ENCODE data around the gene AQP9. TPM values are rescaled to one million over a fixed set of nuclear protein-coding genes. Genes with fewer than 3 reads are reported as not detected.
"Not testable (repeated sequence)": the region's sequence is repeated elsewhere in the genome, so short reads cannot be mapped to it uniquely, and the experiment has no call there.

AQP9 gene
- total RNA-seq, 2 donors from 2014 or later = 1.6 to 2.9 TPM

DNA sequence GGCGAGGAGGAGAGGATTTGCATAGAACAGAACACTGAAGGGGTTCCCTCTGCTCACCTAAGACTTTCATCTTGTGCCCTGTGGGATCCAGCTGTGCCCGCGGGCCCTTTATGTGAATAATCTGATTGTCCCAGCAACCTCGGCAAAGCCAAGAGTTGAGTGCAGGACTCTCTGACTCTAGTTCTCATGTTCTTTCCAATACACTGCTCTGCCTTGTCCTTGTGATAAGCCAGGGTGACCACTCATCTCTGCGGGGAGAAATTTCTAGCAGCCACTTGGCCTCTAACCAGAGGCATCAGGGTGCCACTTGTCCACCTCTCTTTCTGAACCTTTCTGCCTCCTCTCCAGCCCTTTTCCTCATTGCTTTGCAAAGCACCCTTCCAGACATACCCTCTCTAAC, 31.8 kb downstream of the AQP9 start:
- ATAC-seq (no peak), DNase-seq (no peak)
- intact Hi-C loops (cut with DNase I) = no loop called here

DNA sequence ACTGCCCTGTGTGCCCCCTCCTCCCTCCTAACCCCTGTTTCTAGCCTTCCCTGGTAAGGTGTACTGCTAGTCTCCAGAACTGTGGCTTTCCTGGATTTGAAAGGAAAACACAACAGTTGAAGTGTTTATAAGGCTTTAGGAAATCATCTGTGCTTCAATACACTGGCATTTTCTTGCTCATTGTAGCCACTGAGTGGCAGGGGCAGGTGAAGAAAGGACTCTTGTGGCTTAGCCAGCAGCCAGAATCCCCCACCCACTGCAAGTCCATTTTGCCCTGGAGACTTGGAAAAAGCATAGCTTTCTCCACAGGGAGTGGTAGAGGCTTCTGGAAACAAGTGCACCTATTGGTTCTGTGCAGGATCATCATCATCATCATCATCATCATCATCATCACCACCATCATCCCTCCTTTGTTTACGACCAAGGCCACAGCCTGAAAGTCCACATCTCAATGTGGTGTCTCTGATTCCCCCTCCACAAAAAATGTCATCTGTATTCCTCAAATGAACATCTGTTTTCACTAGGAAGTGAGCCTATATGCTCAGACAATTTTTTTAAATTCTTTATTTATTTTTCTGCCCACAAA, 33.4 kb downstream of the AQP9 start:
- DNase-seq (no peak), ATAC-seq (no peak)
- intact Hi-C loops (cut with DNase I) = no loop called here

DNA sequence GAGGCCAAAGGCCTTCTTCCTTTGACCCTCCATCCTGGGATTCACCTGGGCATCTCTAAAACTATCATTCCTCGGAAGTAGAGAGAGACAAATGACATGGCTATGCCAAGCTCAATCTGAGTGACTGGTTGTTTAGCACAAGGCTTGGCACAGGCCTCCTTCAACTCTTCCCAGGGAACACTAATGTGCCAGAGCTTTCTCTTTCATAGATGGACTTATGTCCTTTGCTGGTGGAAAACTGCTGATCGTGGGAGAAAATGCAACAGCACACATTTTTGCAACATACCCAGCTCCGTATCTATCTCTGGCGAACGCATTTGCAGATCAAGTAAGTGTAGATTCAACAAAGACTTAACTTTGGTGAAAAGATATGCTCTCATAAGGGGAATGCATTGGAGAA, 36.5 kb downstream of the AQP9 start:
- intact Hi-C loops (cut with DNase I) = no loop called here
- ATAC-seq = no peak
- DNase-seq = no peak

DNA sequence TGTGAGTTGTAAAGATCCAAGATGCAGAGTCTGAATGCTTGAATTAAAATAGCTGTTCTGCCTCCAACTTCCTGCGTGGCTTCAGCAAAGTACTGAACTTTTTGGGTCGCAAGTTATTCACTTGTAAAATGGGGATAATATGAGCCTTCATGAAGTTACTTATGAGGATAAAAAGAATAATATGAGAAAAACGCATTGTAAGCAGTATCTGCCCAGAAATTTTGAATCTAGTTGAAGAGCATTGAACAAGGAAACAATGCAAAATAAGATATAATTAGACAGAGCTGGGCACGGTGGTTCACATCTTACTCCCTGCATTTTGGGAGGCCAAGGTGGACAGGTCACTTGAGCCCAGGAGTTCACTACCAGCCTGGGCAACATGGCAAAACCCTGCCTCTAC, 37.8 kb downstream of the AQP9 start:
- DNase-seq (no peak), ATAC-seq (no peak)
- intact Hi-C loops (cut with DNase I) = no loop called here

DNA sequence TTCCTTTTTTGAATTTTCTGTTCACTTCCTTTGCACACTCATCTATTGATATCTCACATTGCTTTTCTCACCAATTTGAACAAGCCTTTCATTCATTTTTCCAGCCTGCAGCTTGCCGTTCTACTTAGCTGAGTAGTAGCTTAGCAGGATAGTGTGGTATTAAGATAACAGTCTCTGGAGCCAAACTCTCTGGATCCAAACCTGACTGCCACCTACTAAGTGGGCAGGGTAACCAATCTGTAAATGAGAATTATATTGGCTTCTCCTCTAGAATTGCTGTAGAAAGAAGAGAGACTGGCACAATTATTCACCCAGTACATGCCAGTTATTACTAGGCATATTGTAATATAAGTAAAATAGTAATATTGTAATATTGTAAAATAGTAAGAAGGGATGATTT, 40.5 kb downstream of the AQP9 start:
- ATAC-seq = no peak
- intact Hi-C loops (cut with DNase I) = no loop called here
- no peak for DNase-seq

DNA sequence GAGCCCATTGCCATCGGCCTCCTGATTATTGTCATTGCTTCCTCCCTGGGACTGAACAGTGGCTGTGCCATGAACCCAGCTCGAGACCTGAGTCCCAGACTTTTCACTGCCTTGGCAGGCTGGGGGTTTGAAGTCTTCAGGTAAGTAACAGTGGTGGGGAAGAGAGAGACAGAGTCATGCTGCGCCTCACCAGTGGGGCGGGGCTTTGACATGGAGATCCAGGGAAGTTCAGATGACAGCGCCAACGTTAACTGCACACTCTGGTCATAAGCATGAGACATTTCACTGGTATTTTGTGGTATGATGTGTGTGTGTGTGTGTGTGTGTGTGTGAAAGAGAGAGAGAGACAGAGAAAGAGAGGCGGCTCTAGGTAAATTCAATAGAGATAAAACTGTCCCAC, 41.0 kb downstream of the AQP9 start:
- ATAC-seq (no peak), DNase-seq (no peak)
- intact Hi-C loops (cut with DNase I) = no loop called here

DNA sequence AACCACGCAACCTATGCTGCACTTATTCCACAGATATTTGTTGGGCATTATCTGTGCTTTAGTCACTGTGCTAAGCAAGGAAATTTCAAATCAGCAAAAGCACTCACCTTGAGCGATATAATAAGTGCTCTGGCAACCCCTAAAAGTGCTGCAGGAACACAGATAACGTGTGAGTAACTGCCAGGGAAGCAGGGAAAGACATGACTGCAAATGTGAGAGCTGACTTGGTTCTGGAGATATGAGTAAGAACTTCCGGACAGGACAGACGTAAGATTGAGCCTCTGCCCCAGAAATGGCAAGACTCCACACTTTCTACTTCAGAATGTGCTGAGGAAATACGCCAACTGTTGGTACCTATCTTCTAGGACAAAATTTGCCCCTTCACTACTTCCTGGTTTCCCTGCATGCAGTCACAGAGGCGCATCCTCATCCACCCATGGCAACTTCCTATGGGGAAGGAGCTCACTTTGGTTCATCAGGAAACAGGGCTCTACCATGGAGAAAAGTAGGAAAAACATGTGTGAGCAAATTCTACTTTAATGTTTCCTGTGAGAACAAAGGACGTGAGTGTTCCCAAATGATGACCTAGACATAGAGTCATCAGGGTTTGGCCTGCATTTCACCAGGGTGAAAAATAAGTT, 41.7 kb downstream of the AQP9 start:
- DNase-seq (no peak), ATAC-seq (peak in 1 of 2 donors; percentile 48)
- intact Hi-C loops (cut with DNase I) = loop anchor here in 1 of 2 donors (5.0 to 10.0 kb wide), 5 partner anchors 65 to 448 kb away; no protein-coding TSS in a partner anchor

DNA sequence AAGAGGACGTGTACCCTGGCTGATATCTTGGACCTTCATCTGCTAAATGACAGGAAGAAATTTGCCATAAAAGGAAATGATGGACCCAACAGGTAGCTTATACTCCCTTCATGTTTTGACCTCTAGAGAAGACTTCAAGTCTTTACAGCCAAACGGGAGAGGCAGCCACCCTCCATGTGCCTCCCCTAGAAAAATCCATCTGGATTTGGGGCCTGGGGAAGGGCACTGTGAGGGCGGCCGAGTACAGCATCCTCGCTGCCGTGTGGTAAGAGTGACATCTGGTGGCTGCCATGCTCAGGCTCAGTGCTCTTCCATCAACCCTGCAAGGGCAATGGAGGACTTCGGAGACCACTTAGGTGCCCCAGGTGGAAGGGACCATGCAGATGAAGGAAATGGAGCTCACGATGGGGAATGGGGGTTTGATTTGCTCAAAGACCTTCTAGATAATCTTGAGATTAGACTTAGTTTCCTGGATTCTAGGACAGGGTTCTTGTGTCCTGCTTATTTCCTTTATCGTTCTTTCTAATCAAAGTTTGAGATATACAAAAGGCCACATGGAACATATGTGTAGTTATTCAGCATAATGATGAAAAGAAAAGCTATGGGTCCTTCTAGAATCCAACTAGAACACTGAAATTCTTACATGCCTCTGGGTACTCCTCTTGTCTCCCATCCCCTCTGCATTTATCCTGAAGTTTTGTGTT, 44.4 kb downstream of the AQP9 start:
- ATAC-seq = peak; percentile 91 to 92
- peak; percentile 55 for DNase-seq
- intact Hi-C loops (cut with DNase I) = loop anchor here in 1 of 2 donors (5.0 to 10.0 kb wide), 5 partner anchors 68 to 450 kb away; no protein-coding TSS in a partner anchor

DNA sequence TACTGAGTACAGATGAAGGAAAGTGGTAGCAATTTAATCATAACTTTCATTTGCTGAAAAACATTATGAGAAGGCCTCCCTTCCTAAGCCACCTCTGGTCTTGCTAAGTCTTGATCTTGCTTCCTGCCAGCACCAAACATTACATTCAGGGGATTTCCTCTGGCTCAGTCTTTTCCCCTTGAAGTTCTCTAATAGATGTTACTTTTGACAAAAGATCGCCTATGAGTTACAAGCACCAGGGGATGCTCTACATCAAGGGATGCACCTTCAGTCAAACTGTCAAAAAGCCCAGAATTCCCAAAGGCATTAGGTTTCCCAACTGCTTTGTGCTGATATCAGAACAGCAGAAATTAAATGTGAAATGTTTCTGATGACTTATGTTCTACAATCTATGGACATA, 47.3 kb downstream of the AQP9 start:
- ATAC-seq (no peak), DNase-seq (no peak)
- intact Hi-C loops (cut with DNase I) = loop anchor here in 1 of 2 donors (10.0 kb wide), 2 partner anchors 71 to 321 kb away; no protein-coding TSS in a partner anchor

DNA sequence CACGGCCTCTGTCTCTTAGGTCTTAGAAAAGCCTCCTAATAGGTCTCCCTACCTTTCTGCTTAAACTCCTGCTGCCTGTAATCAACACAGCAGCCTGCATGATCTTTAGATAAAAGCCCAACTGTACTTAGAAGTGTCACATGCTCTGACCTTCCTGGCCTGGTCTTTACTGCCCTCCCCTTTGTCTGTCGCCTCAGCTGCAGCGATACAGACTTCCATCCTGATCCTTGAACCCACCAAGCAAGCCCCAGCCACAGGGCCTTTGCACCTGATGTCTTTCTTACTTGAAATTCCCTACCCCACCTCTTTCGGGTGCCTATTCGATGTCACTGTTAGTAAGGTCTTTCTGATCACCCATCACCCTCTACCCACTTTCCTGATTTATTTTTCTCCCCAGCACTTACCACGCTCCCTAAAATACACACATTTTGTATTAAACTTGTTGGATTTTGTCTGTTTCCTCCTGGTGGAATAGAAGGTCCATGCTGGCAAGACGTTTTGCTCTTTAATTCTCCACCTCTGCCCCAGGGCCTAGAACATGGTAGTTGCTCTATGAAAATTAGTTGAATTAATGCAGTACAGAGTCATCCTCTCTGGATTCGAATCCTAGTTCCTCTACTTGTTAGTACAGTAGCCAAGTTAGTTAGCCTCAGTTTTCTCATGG, 51.1 kb downstream of the AQP9 start:
- intact Hi-C loops (cut with DNase I) = loop anchor here in 1 of 2 donors (10.0 kb wide), 2 partner anchors 74 to 324 kb away; no protein-coding TSS in a partner anchor
- DNase-seq = no peak
- no peak for ATAC-seq

DNA sequence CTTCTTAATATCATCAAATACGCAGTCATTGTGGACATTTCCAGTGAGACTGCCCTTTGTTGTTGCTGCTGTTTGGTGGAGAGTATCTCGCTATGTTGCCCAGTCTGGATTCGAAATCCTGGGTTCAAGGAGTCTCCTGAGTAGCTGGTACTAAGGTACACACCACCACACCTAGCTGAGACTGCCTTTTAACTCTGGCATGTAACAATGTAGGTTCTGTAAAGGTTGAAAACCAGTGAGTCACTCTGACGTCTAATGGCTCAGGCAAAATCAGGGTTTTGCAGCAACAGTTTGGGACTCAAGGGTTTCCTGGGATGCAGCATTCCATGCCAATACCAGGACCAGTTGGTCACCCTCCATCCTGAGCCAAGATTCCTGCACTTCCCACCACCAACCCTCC, 52.2 kb downstream of the AQP9 start:
- DNase-seq = no peak
- intact Hi-C loops (cut with DNase I) = no loop called here
- no peak for ATAC-seq

DNA sequence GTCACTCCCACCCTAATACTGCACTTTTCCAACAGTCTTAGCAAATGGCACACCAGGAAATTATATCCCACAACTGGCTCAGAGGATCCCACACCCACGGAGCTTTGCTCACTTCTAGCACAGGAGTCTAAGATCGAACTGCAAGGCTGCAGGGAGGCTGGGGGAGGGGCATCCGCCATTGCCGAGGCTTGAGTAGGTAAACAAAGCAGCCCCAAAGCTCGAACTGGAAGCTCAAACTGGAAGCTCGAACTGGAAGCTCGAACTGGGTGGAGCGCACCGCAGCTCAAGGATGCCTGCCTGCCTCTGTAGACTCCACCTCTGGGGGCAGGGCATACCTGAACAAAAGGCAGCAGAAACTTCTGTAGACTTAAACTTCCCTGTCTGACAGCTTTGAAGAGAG, 55.5 kb downstream of the AQP9 start:
- intact Hi-C loops (cut with DNase I); DNase-seq; ATAC-seq: not testable (repeated sequence)

DNA sequence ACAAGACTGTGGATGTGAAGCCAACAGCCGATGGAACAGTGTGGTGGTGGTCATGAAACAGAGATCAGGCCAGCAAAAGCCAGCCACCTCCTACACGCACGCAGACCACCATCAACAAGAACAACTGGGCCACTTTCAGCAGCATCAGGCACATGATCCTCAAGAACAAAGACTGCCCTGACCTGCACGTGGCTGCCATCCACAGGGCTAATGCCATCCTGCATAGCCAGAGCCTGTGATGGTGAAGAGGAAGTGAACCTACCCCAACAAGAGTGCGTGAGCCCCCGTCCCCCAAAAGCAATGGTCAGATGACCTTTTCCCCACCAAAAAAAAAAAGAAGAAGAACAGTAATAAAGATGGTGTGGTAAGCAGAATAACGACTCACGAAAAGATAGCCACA, 62.6 kb downstream of the AQP9 start:
- DNase-seq = no peak

DNA sequence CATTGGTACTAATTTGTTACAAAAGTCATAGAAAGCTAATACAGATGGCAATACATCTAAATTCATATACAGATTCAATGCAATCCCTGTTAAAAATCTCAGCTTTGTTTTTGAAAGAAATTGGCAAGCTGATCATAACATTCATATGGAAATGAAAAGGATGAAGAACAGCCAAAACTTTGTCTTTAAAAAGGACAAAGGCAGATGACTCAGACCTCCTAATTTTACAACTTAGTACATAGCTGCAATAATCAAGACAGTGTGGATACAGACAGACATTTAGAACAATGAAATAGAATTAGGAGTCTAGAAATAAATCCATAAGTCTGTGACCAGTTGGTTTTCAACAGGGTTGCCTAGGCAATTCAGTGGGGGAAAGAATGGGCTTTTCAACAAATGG, 63.3 kb downstream of the AQP9 start:
- intact Hi-C loops (cut with DNase I) = no loop called here
- DNase-seq = no peak

More for the DNA sequence above, 62.6 kb downstream of the AQP9 start:
- ATAC-seq = no peak
- intact Hi-C loops (cut with DNase I) = no loop called here

DNA sequence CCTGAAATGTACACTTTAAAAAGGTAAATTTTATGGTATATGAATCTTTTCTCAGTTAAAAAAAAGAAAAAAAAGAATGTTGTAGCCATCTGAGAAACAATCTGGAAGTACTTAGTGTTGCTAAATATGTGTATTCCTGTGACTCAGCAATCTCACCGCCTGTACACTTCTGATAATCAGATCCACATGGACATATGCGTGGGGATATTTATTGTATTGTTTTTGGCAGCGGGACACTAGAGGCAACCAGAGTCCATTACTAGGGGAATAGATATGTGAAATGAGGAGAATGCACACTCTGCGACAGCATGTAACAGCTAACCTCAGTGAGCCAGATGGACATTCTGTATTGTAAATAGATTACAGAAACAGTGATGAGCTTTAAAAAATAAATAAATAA, 65.4 kb downstream of the AQP9 start:
- peak in 1 of 2 donors; percentile 61 for ATAC-seq
- intact Hi-C loops (cut with DNase I) = no loop called here

More for the DNA sequence above, 63.3 kb downstream of the AQP9 start:
- ATAC-seq = no peak

DNA sequence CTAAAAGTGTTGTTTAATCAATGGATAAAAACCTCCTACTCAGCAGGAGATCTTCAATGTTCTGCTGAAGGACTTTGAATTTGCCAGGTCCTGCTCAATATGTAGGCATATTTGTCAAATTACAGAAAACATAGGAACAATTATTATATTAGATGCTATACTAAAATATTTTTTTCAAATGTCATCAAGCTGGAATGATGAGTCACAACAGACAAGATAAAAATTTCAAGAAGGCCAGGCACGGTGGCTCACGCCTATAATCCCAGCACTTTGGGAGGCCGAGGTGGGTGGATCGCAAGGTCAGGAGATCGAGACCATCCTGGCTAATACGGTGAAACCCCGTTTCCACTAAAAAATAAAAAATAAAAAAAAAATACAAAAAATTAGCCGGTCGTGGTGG, 68.0 kb downstream of the AQP9 start:
- DNase-seq (no peak), ATAC-seq (no peak)
- intact Hi-C loops (cut with DNase I) = no loop called here

More for the DNA sequence above, 65.4 kb downstream of the AQP9 start:
- no peak for DNase-seq

DNA sequence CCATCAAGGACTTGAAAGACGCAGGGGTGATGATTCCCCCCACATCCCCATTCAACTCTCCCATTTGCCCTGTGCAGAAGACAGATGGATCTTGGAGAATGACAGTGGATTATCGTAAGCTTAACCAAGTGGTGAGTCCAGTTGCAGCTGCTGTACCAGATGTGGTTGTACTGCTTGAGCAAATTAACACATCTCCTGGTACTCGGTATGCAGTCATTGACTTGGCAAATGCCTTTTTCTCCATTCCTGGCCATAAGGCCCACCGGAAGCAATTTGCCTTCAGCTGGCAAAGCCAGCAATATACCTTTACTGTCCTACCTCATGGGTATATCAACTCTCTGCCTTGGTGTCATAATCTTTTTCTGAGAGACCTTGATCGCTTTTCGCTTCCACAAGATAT, 70.0 kb downstream of the AQP9 start:
- intact Hi-C loops (cut with DNase I); ATAC-seq: not testable (repeated sequence)

DNA sequence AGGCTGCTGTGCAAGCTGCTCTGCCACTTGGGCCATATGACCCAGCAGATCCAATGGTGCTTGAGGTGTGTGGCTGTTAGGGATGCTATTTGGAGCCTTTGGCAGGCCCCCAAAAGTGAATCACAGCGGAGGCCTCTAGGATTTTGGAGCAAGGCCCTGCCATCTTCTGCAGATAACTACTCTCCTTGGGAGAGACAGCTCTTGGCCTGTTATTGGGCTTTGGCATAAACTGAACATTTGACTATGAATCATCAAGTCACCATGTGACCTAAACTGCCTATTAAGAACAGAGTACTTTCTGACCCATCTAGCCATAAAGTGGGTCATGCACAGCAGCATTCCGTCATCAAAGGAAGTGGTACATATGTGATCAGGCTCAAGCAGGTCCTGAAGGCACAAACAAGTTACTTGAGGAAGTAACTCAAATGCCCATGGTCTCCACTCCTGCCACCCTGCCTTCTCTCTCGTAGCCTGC, 70.9 kb downstream of the AQP9 start:
- ATAC-seq (peak; percentile 25 to 81), DNase-seq (peak; percentile 46)
- intact Hi-C loops (cut with DNase I) = not testable (repeated sequence)

More for the DNA sequence above, 70.0 kb downstream of the AQP9 start:
- DNase-seq = not testable (repeated sequence)

DNA sequence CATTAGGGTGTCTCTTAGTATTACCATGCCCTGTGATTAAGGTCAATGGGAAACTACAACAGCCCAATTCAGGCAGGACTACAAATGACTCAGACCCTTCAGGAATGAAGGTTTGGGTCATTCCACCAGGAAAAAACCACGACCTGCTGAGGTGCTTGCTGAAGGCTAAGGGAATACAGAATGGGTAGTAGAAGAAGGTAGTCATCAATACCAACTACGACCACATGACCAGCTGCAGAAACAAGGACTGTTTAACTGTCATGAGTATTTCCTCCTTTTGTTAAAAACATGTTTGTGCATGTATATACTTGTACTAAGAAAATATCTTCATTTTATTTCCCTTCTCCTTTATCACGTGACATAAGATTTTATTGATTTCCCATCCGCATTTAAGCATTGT, 71.8 kb downstream of the AQP9 start:
- ATAC-seq; intact Hi-C loops (cut with DNase I); DNase-seq: not testable (repeated sequence)
